NCI-H526 (cell line): Measurements from ENCODE around the gene CACNA1D.
"Not testable (repeated sequence)": the region's sequence is repeated elsewhere in the genome, so short reads cannot be mapped to it uniquely, and the experiment has no call there.

Experiments used
- DNase-seq, 2 experiments: peaks; one replicate each; lab custom pipeline; 2025; lab: John Stamatoyannopoulos, UW

CACNA1D gene

DNA sequence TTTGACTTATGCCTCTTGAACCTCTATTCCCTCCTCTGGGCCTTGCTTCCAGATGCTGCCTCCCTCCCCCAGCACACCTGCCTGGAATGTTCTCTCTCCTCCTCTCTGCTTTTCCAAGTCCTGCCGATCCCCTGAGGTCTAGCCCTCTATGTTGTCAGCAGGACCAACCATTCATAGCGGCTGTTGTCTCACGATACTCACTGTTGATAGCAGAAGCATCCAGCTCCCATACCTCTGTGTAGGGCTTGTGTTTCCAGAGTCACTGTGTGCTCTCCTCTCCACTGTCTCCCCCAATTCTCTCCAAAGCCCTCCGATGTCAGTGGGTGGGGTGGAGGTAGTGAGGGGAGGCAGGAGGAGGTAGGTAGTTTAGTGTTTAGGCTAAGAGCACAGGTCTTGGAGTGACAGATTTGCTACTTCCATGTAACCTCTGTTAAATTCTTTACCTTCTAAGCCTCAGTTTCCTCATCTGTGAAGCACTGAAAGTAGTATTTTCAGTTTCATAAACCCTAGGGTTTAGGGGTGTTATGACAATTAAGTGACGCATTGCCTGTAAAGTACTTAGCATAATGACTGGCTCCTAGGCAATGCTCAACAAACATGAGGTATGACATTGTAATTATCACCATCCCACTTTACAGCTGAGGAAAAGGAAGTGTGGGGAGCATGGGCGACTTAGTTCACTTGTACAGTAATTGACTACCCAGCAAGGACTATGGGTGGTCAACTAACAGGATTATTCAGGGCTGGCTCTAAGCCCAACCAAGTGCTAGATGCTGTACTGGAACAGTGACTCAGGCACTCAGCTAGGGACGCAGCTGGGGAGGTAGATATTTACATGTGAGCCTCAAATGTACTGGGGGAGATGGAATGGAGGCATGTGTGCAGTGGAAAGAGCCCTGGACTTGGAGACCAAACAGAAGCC is 122.8 kb downstream of the CACNA1D start:
- DNase-seq: peak in 1 of 2 experiments; percentile 29

GRCh38 chr3:53617893-53618523 is 123.6 kb downstream of the CACNA1D start:
- no peak for DNase-seq

- no peak for DNase-seq
Measured at GRCh38 chr3:53618524-53618906, 124.1 kb downstream of the CACNA1D start.

- DNase-seq: no peak
Measured at GRCh38 chr3:53618936-53619335, 124.5 kb downstream of the CACNA1D start.

GRCh38 chr3:53624061-53624857 is 129.8 kb downstream of the CACNA1D start:
- no peak for DNase-seq

- DNase-seq: no peak
Measured at GRCh38 chr3:53626876-53627275, 132.5 kb downstream of the CACNA1D start.

- no peak for DNase-seq
Measured at GRCh38 chr3:53628536-53629401, 134.4 kb downstream of the CACNA1D start.

DNA sequence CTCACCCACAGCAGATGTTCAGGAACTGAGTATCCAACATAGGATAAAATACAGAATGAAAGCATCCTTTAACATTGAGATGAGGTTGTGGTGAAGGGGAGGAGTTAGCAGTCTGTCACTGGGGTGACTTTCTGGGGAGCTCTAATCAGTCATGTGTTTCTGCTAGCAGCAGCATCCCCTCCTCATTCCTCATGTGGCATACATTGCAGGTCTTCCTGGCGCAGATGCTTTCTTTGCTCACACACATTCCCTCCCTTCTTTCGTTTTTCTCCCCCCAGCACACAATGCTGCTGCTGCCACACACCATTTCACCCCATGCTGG is 135.0 kb downstream of the CACNA1D start:
- no peak for DNase-seq

- DNase-seq: no peak
Measured at GRCh38 chr3:53630547-53630946, 136.1 kb downstream of the CACNA1D start.

DNA sequence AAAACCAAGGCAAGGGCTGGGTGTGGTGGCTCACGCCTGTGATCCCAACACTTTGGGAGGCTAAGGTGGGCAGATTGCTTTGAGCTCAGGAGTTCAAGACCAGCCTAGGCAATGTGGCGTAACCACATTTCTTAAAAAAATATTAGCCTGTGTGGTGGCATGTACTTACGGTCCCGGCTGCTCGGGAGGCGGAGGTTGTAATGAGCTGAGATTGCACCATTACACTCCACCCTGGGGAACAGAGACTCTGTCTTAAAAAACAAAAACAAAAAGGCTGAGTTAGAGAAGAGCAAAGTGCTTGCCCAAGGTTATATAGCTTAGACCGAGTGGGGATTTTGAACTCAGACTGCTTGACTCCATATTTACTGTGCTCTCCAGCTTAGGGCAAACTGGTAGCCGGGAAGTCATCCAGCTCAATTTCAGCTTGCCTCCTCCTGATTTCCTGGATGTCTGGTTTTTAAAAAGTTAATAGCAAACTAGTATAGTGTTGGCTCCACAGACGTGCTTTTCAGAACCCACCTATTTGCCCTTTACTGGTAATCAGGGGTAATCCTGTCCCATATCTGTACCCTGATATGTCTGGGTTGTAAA is 138.9 kb downstream of the CACNA1D start:
- no peak for DNase-seq

- no peak for DNase-seq
Measured at GRCh38 chr3:53635041-53635440, 140.6 kb downstream of the CACNA1D start.

GRCh38 chr3:53638806-53639205 is 144.4 kb downstream of the CACNA1D start:
- not testable (repeated sequence) for DNase-seq

DNA sequence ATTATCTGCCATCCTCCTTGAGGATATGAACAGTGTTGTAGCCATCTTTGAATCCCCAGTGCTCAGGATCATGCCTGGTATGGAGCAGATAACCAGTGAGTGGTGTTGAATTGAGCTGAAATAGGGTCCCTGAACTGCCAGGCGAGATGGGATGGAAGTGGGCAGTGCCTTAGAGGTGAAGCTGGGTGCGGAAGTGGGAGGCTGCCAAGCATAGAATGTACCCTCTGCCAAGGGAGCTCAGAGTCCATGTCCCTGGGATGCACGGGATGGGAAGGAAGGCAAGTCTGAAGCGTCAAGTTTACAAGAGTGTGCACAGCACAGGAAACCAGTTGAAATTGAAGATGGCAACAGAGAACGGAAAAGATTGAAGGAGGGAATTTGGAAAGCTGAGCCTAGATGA is 147.0 kb downstream of the CACNA1D start:
- no peak for DNase-seq

DNA sequence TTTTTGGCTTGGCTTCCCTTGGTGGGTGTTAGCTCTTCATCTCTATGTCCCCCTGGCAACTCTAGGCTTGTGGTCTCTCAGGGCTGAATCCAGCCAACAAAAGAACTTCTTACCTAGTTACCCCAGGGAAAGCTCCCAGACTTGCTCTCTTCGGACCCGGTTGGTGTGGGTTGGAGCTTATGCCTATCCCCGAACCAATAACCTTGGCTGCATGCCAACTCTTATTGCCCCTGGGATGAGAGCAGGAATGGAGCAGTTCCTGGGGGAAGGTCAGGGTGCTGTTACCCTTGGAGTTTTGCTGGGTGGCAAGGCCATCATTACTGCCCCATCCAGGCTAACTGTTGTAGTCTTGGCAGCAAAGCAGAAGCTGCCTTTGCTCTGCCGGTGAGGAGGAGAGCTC is 147.8 kb downstream of the CACNA1D start:
- no peak for DNase-seq

- peak in 1 of 2 experiments; percentile 22 for DNase-seq
Measured at GRCh38 chr3:53643757-53644156, 149.3 kb downstream of the CACNA1D start.

DNA sequence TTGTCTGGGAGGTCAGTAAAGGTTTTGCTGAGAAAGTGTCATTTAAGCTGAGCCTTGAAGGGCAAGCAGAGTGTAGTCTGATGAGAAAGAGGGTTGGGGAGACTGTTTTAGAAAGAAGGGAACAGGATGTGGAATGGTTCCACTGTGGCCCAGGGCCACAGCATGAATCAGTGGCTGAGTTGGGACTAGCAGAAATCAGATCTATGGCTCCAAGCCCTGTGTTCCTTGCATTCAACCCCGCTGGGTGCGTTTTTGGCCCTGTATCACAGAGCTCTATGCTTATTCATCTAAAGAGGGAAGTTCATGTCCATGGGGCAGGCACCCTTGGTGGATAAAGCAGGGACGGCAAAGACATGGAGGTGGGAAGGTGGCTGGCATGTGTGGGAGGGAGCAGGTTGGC is 151.3 kb downstream of the CACNA1D start:
- DNase-seq: no peak

GRCh38 chr3:53646723-53647122 is 152.3 kb downstream of the CACNA1D start:
- DNase-seq: no peak

- DNase-seq: no peak
Measured at GRCh38 chr3:53649816-53650215, 155.4 kb downstream of the CACNA1D start.

GRCh38 chr3:53650424-53650823 is 156.0 kb downstream of the CACNA1D start:
- no peak for DNase-seq

GRCh38 chr3:53650928-53651661 is 156.7 kb downstream of the CACNA1D start:
- no peak for DNase-seq

- no peak for DNase-seq
Measured at GRCh38 chr3:53651927-53652326, 157.5 kb downstream of the CACNA1D start.
